AG20443 (cell line): ENCODE data around the gene NLN.
"Not testable (repeated sequence)": the region's sequence is repeated elsewhere in the genome, so short reads cannot be mapped to it uniquely, and the experiment has no call there.

Experiments
- DNase-seq: peaks from one replicate; pipeline ENCODE4 v3.0.0; 2012; ENCODE audit warnings: low spot score, mixed read lengths

Gene NLN

DNA sequence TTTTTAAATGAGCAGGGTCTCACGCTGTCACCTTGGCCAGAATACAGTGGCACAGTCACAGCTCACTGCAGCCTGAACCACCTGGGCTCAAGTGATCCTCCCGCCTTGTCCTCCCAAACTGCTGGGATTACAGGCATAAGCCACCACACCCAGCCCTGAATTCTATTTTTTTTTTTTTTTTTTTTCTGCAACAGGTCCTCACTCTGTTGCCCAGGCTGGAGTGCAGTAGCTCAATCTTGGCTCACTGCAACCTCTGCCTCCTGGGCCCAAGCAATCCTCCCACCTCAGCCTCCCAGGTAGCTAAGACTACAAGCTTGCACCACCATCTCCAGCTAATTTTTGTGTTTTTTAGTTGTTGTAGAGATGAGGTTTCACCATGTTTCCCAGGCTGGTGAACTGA is 51.0 kb downstream of the NLN start:
- not testable (repeated sequence) for DNase-seq

DNA sequence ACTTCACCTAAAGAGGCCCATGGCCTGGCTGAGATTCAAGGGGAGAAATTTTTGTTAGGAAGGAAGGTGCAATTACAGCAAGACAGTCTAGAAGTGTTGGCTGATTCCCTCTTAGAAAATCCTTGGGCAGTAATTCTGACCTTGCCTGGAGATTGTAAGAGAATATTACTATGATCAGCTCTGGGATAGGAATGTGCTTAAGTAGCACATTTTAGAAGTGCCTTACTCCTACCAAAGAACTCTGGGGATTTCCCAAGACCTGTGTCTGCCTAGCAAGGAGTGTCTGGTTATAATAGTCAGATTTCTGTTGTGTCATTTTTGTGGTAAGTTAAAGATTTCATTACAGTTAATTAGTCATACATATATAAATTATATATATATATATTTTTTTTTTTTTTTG is 52.3 kb downstream of the NLN start:
- peak; percentile 75 for DNase-seq

DNA sequence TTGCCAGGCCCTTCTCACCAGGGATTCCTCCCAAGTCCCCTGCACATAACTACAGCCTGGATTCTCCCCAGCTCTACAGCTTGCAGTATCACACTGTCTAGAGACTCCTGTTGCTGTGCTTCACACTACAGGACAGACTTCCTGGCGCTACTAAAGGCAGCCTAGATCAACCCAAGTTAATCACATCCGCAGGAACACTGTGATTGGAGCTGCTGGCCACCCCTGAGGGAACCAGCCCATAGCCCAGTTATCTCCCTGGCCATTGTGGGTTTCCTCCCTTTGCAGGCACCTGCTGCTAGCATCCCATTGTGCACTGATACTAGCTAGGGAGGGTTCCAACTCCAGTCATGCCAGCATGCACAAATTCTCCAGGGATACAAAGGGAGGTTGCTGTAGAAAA is 53.5 kb downstream of the NLN start:
- no peak for DNase-seq

DNA sequence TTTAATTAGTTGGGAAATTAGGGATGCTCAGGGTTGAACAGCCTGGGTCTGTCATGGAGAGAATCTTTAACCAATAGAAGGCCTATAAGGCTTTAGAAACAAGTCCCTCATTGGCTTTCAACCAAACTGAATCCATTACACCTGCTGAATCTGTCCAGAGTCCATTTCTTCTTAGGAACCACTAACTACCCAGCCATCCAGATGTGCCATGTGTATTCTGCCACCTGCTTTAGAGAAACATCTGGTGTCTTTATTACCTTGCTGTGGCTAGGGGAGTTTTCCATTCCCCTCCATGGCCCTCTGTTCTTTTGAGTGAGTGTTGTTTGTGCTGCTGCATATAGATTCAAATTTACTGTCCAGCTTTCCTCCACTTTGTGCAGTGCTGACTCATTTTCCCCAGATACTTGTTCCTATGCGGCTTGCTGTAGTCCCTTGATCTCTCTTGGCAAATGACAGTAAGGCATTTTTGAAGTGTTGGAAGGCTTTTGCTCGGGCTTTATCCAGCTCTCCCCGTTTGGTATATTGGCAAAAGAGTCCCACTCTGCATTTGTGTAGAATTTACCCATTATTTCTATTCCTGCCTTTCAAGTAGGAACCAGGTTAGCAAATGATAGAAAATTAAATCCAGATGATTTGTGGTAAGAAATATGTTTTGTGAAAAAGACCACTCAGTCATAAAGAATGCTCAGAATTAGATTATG is 54.6 kb downstream of the NLN start:
- DNase-seq: peak; percentile 32

DNA sequence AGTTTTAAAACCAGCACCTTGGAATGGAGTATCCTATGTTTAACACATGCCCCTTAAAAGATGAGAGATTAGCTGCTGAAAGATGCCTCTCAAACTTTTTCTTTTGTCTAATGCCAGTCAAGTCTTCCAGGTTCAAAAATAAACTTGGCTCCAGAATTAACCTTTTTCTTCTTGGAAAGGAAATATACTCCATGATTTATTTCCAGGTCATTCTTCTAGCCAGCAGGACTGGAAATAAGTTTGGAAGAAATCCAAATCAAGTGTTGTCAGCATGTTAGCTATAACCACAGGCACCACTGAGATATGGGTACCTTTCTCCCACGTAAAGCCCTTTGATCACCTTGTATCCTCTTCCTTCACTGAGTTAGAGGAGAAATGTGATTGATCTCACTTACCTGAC is 56.1 kb downstream of the NLN start:
- no peak for DNase-seq

DNA sequence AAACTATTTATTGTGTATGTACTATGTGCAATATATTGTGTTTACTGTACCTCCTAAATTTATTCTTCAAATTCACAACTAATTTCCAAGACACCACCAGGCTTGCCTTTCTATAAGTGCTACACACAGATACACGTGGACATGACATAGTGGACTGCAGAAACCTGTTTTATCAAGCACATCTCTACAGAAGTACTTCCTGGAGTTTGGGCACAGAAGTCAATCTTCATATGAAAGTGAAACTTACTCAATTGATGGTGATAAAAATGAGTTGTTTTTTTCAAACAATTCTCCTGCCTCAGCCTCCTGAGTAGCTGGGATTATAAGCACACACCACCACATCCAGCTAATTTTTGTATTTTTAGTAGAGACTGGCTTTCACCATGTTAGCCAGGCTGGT is 57.6 kb downstream of the NLN start:
- no peak for DNase-seq

DNA sequence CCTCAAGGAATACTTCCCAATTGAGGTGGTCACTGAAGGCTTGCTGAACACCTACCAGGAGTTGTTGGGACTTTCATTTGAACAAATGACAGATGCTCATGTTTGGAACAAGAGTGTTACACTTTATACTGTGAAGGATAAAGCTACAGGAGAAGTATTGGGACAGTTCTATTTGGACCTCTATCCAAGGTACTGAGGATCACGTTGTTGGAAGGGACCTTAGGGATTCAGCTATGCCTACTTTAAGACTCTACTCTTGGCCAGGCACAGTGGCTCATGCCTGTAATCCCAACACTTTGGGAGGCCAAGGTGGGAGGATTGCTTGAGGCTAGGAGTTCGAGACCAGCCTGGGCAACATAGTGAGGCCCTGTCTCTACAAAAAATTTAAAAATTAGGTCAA is 66.3 kb downstream of the NLN start:
- DNase-seq: not testable (repeated sequence)

DNA sequence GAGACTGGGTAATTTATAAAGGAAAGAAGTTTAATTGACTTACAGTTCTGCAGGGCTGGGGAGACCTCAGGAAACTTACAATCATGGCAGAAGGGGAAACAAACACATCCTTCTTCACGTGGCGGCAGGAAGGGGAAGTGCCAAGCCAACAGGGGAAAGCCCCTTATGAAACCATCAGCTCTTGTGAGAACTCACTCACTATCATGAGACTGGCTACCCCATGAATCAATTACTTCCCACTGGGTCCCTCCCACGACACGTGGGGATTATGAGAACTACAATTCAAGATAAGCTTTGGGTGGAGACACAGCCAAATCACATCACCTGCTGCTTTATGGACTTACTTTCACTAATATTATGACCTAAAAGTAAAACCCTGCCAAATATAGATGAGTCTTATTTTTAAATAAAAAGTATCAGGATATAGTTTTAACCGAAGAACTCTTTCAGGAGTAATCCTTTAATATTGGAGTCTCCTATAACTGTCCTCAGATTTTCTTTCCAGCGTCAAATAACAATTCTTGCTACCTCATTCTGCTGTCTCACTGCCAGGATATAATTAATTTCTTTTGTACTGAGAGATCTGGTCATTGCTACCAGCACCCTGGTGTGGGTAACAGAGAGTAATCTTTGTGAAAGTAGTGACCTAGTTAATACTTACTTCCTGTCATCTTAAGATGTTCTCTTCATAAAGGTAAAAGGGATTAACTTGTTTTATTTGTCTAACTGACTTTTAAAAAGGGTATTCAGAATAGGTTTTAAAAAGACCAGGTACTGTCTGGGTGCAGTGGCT is 68.6 kb downstream of the NLN start:
- no peak for DNase-seq

DNA sequence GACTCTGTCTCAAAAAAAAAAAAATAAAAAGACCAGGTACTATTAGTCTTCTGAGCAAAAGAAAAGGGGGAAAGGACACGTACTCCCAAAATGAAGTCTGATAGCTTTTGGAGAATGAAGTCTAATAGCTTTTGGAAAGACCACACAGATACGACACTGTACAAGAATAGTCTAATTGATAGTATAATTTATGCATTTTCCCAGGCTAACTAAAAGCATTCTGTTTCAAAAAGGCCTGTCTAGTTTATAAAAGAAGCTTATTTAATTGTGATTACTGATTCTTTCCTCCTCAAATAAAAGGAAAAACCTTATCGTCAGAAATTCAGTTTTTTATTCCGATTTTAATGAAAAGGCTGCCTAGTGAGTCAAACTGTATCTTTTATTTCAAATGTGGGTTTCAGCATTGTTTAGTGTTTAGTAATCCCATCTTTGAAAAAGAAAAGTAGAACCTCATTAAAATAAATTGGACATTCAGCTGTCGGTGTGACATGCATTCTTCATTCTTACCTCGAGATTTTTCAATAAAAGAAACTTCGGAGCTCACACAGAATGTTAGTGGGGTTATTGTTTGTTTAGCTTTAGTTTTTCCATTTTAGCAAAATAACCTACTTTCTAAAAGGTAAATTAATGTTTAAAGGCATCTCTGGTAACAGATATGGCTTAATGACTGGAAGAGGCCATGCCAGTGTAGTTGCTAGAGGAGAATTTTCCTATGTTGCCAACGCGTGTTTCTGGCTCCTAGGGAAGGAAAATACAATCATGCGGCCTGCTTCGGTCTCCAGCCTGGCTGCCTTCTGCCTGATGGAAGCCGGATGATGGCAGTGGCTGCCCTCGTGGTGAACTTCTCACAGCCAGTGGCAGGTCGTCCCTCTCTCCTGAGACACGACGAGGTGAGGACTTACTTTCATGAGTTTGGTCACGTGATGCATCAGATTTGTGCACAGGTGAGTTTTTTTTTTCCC is 70.0 kb downstream of the NLN start:
- no peak for DNase-seq

DNA sequence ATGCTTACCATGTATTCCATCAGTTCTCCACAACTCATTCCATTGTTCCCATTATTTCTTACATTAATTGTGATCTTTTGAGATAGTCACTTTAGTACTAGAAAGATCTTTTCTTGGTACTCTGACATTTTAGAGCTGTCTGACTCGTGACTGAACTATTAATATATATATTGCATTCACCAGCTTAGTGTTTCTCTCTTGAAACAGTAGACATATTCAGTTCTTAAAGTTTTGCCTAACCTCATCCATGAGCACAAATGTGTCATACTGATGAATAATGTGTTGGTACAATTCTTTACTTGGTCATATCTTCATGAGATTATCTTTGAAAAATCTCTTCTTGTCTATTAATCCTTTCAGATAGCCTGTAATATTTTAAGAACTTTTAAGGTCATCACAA is 74.3 kb downstream of the NLN start:
- no peak for DNase-seq

DNA sequence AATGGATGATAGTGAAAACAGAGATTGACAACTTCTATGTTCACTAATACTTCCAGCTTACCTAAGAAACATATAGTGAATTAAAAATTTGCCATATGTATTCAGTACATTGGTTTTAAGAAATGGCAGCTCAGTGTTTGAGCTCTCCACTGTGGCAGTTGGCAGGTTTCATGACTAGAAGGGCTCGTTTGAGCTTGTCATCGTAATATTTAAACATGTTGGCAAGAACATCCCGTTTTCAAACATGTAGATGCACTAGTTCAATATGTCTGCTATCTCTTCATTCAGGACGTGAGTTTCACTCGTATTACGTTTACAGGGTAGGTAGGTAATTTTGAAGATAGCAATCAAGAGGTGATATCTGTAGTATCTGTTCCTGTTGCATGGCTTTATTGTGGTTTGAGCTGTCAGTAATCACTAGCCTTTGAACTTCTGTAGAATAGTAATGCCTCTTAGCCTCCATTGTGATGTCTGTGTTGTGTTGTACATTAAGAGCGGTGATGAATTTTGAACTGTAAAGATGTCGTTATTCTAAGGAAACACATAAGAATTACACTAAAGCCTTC is 74.8 kb downstream of the NLN start:
- DNase-seq: no peak

DNA sequence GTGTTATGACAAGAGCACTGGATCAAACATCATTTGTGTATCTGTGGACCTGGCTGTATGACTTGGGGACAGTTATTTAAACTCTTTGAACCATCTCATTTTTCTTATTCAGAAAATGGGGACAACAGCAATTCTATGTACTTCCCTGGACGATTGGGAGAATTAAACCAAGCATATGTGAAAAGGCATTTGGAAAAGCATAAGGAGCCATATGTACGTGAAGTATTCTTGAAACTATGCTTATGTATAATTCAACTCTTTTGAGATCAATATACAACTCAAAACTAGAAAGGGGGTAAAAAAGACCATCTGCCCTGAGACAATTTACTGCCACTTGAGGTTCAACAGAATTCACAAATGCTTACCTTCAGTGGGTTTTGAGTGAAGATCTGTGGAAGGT is 75.5 kb downstream of the NLN start:
- no peak for DNase-seq

DNA sequence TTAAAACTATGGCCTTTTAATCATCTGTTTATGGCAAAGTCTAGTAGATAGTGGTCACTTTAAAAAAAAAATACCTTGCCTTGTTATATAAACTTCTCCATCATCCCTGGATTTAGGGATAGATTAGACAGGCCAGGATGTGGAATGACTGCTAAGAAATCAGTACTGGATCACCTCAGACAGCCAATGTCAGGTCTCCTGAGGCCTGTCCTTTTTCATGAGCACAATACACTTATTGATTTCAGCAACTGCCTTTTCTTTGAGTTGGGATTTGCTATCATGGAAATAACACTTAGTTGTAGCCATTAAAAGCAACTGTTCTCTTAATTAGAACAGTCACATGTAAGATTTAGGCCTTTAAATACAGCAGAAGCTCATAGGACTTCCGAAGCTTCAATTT is 77.9 kb downstream of the NLN start:
- DNase-seq: no peak

DNA sequence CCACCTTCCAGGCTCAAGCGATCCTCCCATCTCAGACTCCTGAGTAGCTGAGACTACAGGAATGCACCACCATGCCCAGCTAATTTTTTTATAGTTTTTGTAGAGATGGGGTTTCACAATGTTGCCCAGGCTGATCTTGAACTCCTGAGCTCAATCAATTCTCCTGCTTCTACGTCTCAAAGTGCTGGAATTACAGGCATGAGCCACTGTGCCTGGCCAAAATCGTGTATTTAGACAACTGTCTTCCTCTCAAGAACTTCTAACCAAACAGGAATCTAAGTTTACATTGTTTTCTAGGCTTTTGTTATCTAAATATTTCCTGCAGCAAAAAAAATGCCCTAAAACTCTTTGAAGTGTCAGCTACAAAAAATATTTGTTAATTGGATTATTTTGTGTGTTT is 78.8 kb downstream of the NLN start:
- DNase-seq: no peak

DNA sequence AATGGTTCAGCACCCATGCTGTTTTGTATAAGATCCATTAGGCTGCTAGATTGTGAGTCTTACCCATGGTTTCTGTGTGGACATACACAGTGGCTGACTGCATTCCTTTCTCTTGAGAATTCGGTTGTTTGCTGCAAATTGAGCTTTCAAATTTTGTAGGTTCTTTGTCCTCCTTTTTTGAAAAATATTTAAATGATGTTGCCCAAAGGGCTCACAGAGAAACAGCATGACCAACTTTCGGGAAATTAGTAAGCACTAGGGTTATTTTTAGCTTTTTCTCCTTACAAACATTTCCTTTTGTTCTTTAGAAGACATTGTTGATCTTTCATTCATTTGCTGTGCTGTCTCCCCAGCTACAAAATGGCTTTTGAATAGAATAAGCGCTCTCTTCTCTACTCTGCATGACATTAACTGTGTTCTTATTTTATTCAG is 79.4 kb downstream of the NLN start:
- peak; percentile 57 for DNase-seq

DNA sequence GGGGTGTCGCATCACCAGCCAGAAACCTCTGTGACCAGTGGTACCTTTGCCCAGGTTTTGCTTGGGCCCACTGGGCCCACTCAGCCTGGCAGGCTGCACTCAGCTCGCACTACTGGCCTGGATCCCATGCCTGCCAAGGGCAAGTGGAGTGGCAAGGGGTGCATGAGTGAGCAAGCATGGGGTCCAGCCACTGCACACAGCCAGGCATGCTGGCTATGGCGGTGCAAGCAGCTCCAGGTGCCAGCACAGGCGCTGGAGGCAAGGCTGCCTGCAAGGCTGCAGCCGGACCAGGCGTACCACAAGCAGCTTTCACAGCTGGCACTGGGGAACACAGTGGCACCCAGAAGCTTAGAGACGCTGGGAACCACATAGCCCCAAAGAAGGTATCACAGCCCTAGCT is 80.1 kb downstream of the NLN start:
- no peak for DNase-seq

DNA sequence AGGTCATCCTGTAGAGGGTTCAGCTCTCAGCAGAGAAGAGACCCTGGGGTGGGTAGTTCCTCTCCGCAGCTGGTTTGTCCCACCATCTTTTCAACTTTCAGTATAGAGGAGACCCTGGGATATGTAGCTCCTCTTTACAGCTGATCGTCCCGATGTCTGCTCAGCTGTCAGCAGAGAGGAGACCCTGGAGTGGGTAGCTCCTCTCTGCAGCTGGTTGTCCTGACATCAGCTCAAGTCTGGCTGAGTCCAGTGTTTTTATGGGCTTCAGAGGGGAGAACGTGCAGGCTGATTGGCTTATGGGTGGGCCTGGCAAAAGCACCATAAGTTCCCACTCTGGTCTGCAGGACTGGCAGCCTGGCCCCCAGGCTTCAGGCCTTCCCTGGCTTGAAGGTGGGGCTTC is 80.8 kb downstream of the NLN start:
- no peak for DNase-seq

DNA sequence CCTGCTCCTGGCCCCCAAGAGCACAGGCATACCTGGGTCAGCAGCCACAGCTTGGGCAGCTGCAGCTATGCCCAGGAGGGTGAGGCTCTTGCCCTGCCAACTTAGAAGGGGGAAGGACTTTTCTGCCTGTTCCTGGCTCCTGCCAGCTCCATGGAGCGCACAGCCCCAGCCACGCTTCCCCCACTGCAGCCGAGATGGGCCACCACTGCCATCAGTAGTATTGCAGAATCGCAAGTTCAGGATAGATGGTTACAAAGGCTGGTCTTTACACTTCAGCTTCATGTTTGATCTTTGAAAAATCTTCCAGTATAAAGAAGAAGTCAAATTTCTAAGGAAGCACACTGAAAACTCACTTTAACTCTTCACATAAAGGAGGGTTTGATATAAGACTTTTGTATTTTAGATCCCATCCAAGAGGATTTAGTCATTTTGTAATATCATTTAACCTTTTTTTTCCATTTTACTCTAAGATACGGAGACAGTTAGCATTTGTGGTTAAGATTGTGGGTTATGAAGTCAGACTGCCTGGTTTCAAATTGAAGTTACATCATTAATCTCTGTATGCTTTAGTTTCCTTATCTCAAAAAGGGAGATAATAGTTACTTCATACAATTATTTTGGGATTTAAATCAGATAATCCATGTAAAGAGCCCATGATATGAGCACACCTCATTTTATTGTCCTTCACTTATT is 81.8 kb downstream of the NLN start:
- DNase-seq: no peak

DNA sequence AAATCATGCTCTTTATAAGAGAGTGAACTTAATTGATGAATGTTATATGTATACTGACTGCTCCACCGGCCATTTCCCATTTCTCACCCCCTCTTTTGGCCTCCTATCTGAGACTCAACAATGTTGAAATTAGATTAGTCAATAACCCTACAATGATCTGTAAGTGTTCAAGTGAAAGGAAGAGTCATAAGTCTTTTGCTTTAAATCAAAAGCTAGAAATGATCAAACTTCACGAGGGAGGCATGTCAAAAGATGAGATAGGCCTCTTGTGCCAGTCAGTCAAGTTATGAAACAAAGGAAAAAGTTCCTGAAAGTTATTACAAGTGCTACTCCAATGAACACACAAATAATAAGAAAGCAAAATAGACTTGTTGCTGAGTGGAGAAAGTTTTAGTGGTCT is 83.1 kb downstream of the NLN start:
- DNase-seq: no peak

DNA sequence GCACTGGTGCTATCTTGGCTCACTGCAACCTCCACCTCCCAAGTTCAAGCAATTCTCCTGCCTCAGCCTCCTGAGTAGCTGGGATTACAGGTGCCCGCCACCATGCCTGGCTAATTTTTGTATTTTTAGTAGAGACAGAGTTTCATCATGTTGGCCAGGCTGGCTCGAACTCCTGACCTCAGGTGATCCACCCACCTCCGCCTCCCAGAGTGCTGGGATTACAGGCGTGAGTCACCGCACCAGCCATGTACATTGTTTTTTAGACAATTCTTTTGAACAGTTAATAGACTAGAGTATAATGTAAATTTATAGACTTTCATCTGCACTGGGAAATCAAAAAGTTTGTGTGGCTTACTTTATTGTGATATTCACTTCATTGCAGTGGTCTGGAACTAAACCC is 85.5 kb downstream of the NLN start:
- DNase-seq: not testable (repeated sequence)

DNA sequence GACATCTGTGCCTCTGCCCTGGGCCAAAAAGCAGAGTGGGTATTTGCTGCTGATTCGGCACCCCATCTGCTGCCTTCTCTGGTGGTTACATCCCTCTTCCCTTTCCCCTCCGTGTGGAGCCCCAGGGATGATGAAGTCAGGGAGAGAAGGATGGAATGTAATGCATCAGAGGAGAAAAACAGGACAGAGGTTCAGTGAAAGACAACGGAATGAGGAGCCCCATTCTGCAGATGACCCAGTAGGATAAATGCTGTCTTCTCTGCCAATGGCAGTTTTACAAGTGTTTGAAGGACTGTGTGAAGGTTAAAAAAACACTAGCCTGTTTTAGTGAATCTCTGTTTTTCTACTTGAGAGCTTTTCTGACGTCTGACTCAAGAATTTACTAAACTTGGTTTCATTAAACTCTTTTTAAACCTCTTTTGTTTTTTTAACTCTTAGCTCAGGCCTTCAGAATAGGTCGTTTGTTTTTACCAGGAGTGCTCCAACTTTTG is 86.3 kb downstream of the NLN start:
- peak; percentile 51 for DNase-seq
